GM18498 (cell line): ENCODE data around the gene LYZL2.
A peak's percentile ranks its signal among the peaks of the same experiment; 100 is the strongest.
"Not testable (repeated sequence)": the region's sequence is repeated elsewhere in the genome, so short reads cannot be mapped to it uniquely, and the experiment has no call there.

Experiments
- ATAC-seq: cut with Tn5 transposase; IDR thresholded peaks from one replicate; pipeline ENCODE4 v1.9.1; 2021; ENCODE audit warnings: mild to moderate bottlenecking, moderate library complexity; ENCODE audit not compliant: unreplicated experiment

The LYZL2 gene

GRCh38 chr10:30629653-30630052 lies at the start of gene LYZL2:
Gene LYZL2, minus strand, starts transcription at chr10:30629753. Its CDS starts 2,838 bp downstream, at chr10:30626915.
- ATAC-seq: no peak

- ATAC-seq: not testable (repeated sequence)
Observed at GRCh38 chr10:30677616-30678015, 48.1 kb upstream of the LYZL2 start.

GRCh38 chr10:30677146-30677545 lies 47.6 kb upstream of the LYZL2 start:
- ATAC-seq: not testable (repeated sequence)

- no peak for ATAC-seq
Observed at GRCh38 chr10:30675791-30676718, 46.5 kb upstream of the LYZL2 start.

- ATAC-seq: no peak
Observed at GRCh38 chr10:30674796-30675195, 45.2 kb upstream of the LYZL2 start.

- ATAC-seq: not testable (repeated sequence)
Observed at GRCh38 chr10:30673262-30673661, 43.7 kb upstream of the LYZL2 start.

- ATAC-seq: not testable (repeated sequence)
Observed at GRCh38 chr10:30672338-30672737, 42.8 kb upstream of the LYZL2 start.

- ATAC-seq: no peak
Observed at GRCh38 chr10:30671026-30671616, 41.6 kb upstream of the LYZL2 start.

- ATAC-seq: not testable (repeated sequence)
Observed at GRCh38 chr10:30667982-30668381, 38.4 kb upstream of the LYZL2 start.

GRCh38 chr10:30663403-30663802 lies 33.9 kb upstream of the LYZL2 start:
- peak; percentile 76 for ATAC-seq

- ATAC-seq: no peak
Observed at GRCh38 chr10:30662814-30663213, 33.3 kb upstream of the LYZL2 start.

GRCh38 chr10:30660314-30660713 lies 30.8 kb upstream of the LYZL2 start:
- ATAC-seq: not testable (repeated sequence)

GRCh38 chr10:30656233-30656632 lies 26.7 kb upstream of the LYZL2 start:
- no peak for ATAC-seq

- not testable (repeated sequence) for ATAC-seq
Observed at GRCh38 chr10:30655001-30655400, 25.4 kb upstream of the LYZL2 start.

- ATAC-seq: not testable (repeated sequence)
Observed at GRCh38 chr10:30651470-30652397, 22.2 kb upstream of the LYZL2 start.

GRCh38 chr10:30647089-30647488 lies 17.5 kb upstream of the LYZL2 start:
- ATAC-seq: no peak

GRCh38 chr10:30645340-30645827 lies 15.8 kb upstream of the LYZL2 start:
- no peak for ATAC-seq

GRCh38 chr10:30644408-30644861 lies 14.9 kb upstream of the LYZL2 start:
- ATAC-seq: not testable (repeated sequence)

GRCh38 chr10:30643557-30644199 lies 14.1 kb upstream of the LYZL2 start:
- ATAC-seq: not testable (repeated sequence)

- ATAC-seq: not testable (repeated sequence)
Observed at GRCh38 chr10:30642856-30643255, 13.3 kb upstream of the LYZL2 start.
